Lower lobe of right lung (tissue), 2 donors: ENCODE data around the gene GPD1. TPM values are rescaled to one million over a fixed set of nuclear protein-coding genes. Genes with fewer than 3 reads are reported as not detected.
A peak's percentile ranks its signal among the peaks of the same experiment; 100 is the strongest.

ENCODE experiments used
- ATAC-seq, 2 donors: fragments of 200-7000 bp; cut with Tn5 transposase; one replicate each; pipeline ENCODE4 v1.9.1; 2020 to 2022; ENCODE audit warnings: mild to moderate bottlenecking in 2 of 2, moderate library complexity in 2 of 2
- DNase-seq: peaks from one replicate; pipeline ENCODE4 v3.0.0-alpha.2; 2020
- H3K27ac ChIP-seq: fragments of 200-600 bp; one replicate; pipeline ENCODE4 v1.8.0; 2022
- H3K27me3 ChIP-seq: fragments of 200-600 bp; one replicate; pipeline ENCODE4 v1.8.0; 2022; ENCODE audit warnings: low read depth
- H3K36me3 ChIP-seq: fragments of 200-600 bp; one replicate; pipeline ENCODE4 v1.8.0; 2022; ENCODE audit warnings: mild to moderate bottlenecking
- H3K4me1 ChIP-seq: fragments of 200-600 bp; one replicate; pipeline ENCODE4 v1.8.0; 2022
- H3K4me3 ChIP-seq: fragments of 200-600 bp; one replicate; pipeline ENCODE4 v1.8.0; 2022; ENCODE audit warnings: mild to moderate bottlenecking
- H3K9me3 ChIP-seq: fragments of 200-600 bp; one replicate; pipeline ENCODE4 v1.8.0; 2022
- intact Hi-C: fragments of 100-400 bp; cut with DNase I; formaldehyde crosslinking; loops from one replicate; pipeline ENCODE4 v1.11.0; 2022
- total RNA-seq: library from RNA; stranded (reverse); fragmentation: NEBNext Ultra II Directional; extraction: Animal tissue kit (Norgen Biotek cat#: 25700); gene quantifications from one replicate; pipeline ENCODE4 v1.2.1, GENCODE V29; 2021
- TF ChIP-seq, protein P1 (sequence below): fragments of 200-600 bp; IDR thresholded peaks from one replicate; pipeline ENCODE4 v1.8.0; 2022; ENCODE audit warnings: antibody characterized with exemption, mild to moderate bottlenecking
- donor health status: DM: no; HTN: yes; CAD: no; lungs with severe emphysema.

Gene GPD1
- total RNA-seq, 1 donor from 2014 or later = 67.0 TPM

DNA sequence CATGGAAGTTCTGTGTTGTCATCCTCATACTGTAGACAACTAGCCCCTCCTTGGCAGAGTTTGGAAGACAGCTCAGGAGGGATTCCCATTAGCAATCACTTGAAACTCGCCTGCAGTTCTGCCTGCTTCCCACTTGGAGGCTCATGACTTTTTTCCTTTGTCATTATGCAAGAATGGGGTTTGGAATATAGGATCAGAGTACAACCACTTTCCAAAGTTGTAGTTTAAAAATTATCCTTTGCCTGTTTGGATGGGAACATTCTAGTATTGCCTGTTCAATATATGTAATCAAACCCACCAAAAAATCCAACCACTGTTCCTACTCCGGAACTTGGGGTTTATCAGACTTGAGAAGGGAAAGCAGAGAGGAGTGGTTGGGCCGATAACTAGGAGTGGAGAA, 2.1 kb upstream of the GPD1 start:
- Histone ChIP-seq H3K9me3 (no peaks in the 10 kb centered on the region), H3K36me3 (peaks cover 41% of the 10 kb centered on the region), H3K27ac (no peak overlapping the region), H3K27me3 (no peaks in the 10 kb centered on the region), H3K4me3 (no peak overlapping the region), H3K4me1 (peaks cover 21% of the 10 kb centered on the region)
- TF ChIP-seq, protein P1, sequence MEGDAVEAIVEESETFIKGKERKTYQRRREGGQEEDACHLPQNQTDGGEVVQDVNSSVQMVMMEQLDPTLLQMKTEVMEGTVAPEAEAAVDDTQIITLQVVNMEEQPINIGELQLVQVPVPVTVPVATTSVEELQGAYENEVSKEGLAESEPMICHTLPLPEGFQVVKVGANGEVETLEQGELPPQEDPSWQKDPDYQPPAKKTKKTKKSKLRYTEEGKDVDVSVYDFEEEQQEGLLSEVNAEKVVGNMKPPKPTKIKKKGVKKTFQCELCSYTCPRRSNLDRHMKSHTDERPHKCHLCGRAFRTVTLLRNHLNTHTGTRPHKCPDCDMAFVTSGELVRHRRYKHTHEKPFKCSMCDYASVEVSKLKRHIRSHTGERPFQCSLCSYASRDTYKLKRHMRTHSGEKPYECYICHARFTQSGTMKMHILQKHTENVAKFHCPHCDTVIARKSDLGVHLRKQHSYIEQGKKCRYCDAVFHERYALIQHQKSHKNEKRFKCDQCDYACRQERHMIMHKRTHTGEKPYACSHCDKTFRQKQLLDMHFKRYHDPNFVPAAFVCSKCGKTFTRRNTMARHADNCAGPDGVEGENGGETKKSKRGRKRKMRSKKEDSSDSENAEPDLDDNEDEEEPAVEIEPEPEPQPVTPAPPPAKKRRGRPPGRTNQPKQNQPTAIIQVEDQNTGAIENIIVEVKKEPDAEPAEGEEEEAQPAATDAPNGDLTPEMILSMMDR = peak; percentile 33
- no peak for DNase-seq
- intact Hi-C loops = no loop called here
- no peak for ATAC-seq

DNA sequence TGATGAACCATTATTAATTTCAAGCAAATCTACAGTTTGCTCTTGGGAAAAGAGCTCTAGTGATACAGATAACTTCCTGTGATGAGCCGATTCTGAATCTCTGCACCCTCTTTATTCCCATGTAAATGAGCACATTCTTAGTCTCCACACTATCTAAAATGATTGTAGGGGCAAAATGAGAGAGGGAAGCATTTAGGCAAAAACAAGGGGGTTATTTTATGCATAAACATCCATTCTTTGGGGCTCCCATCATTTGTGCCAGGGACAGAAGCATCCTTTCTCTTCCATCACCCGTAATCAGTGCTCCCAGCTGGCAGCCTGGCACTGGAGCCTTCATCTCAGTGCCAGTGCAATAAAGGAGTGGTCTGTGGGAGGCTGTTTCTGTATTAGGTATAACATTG, 1.7 kb upstream of the GPD1 start:
- H3K9me3 ChIP-seq = no peaks in the 10 kb centered on the region
- no peak overlapping the region for H3K4me3 ChIP-seq
- ATAC-seq (no peak), DNase-seq (no peak)
- H3K4me1 ChIP-seq = peaks cover 21% of the 10 kb centered on the region
- H3K36me3 ChIP-seq = peaks cover 36% of the 10 kb centered on the region
- intact Hi-C loops = no loop called here
- H3K27me3 ChIP-seq = no peaks in the 10 kb centered on the region
- no peak overlapping the region for H3K27ac ChIP-seq
- TF ChIP-seq, protein P1 = no peak

DNA sequence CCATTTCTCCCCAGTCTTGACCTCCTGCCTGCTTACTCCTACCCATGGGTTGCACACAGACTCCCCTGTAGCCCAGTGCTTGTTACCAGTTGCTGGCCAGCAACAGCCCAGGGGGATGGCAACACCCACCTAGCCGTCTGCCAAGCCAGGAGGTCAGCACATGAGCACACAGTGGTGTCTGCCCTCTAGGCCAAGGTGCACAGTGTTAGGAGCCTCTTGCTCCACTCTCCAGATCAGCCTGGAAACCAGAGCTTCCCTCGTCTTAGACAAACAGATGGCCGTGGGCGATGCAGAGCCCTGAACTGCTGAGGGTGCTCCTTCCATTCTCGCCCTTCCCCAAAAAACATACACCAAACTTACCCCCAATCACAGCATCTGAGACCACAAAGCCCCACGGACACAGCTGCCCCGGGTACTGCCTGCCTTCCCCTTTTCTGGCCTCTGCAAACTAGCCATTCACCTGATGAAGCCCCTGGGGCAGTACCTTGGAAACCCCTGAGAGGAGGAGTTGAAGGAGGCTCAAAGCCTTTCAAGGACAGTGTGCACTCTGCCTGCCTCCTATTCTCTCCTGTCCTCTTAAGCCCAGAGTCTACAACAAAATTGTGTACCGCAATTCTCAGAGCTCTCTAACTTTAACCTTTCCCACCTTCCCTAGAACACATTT, 1.0 kb upstream of the GPD1 start:
- Histone ChIP-seq H3K4me1 (peaks cover 21% of the 10 kb centered on the region), H3K4me3 (no peak overlapping the region), H3K9me3 (no peaks in the 10 kb centered on the region), H3K27me3 (no peaks in the 10 kb centered on the region), H3K36me3 (peaks cover 30% of the 10 kb centered on the region), H3K27ac (no peak overlapping the region)
- ATAC-seq (peak; percentile 52 to 61), DNase-seq (peak; percentile 79)
- TF ChIP-seq, protein P1 = no peak
- intact Hi-C loops = no loop called here

DNA sequence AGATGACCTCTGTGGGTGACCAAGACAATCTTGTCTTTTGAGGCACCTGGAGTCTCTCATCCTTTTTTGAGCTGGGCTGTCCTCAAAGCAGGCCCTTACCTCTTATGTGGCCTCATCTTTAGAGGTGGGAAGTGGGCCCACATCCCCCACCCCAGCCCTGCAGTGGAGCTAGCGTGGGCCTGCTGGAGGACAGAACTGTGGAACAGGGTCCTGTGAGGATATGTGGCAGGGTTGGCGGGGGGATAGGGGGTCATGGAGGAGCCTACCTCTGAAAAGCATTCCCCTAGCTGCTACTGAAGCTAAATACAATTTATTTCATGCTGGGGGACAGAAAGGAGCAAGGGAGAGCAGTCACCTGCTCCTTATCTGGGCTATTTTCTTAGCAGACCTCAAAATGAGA, 457 bp upstream of the GPD1 start:
- DNase-seq = no peak
- peaks cover 24% of the 10 kb centered on the region for H3K36me3 ChIP-seq
- peak overlapping the region; percentile 13 for H3K27ac ChIP-seq
- TF ChIP-seq, protein P1 = no peak
- peaks cover 21% of the 10 kb centered on the region for H3K4me1 ChIP-seq
- H3K4me3 ChIP-seq = no peak overlapping the region
- no peak for ATAC-seq
- no peaks in the 10 kb centered on the region for H3K9me3 ChIP-seq
- H3K27me3 ChIP-seq = no peaks in the 10 kb centered on the region
- intact Hi-C loops = no loop called here

DNA sequence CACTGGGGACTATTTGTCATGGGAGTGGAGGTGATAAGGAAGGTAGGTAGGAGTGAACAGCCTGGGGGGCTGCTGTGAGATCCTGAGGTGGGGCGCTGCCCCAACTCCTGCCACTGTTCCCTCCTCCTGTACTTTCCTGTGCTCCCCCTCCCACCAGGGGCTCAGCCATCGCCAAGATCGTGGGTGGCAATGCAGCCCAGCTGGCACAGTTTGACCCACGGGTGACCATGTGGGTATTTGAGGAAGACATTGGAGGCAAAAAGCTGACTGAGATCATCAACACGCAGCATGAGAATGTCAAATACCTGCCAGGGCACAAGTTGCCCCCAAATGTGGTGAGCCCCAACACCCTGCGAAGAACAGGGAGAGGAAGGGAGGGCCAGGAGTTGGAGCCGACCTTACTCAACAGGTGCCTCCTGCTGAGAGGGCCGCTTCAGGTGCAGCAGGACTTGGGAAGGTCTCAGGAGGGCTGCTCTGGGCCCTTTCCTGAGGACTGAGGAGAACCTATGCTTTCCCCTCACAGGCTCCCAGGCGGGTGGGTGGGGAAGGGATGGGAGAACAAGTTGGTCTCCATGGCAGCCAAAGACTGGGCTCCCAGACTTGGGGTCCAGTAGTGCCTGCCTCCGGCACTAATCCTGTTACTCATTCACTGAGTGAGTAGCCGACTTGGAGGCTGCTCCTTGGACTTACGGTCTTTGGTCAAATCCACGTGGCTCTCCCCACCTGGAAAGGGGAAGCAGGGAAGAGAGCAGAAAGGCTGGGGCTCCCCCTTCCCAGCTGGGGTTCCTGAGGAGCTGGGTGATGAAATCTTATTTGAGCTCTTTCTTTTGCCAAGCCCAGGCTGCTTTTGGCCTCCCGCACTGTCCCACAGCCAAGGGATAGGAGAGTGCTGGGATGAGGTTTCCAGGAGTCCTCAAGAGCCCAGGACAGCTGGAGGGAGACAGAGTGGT, 884 bp downstream of the GPD1 start:
- no peaks in the 10 kb centered on the region for H3K9me3 ChIP-seq
- peaks cover 23% of the 10 kb centered on the region for H3K4me1 ChIP-seq
- ATAC-seq (peak in 1 of 2 donors; percentile 9), DNase-seq (no peak)
- peak overlapping the region; percentile 6 for H3K27ac ChIP-seq
- TF ChIP-seq, protein P1 = no peak
- no peaks in the 10 kb centered on the region for H3K27me3 ChIP-seq
- peaks cover 11% of the 10 kb centered on the region for H3K36me3 ChIP-seq
- intact Hi-C loops = no loop called here
- peak overlapping the region; percentile 29 for H3K4me3 ChIP-seq
